ENCODE data around the gene NKD1.
A peak's percentile ranks its signal among the peaks of the same experiment; 100 is the strongest.
"Not testable (repeated sequence)": the region's sequence is repeated elsewhere in the genome, so short reads cannot be mapped to it uniquely, and the experiment has no call there.

The NKD1 gene

DNA sequence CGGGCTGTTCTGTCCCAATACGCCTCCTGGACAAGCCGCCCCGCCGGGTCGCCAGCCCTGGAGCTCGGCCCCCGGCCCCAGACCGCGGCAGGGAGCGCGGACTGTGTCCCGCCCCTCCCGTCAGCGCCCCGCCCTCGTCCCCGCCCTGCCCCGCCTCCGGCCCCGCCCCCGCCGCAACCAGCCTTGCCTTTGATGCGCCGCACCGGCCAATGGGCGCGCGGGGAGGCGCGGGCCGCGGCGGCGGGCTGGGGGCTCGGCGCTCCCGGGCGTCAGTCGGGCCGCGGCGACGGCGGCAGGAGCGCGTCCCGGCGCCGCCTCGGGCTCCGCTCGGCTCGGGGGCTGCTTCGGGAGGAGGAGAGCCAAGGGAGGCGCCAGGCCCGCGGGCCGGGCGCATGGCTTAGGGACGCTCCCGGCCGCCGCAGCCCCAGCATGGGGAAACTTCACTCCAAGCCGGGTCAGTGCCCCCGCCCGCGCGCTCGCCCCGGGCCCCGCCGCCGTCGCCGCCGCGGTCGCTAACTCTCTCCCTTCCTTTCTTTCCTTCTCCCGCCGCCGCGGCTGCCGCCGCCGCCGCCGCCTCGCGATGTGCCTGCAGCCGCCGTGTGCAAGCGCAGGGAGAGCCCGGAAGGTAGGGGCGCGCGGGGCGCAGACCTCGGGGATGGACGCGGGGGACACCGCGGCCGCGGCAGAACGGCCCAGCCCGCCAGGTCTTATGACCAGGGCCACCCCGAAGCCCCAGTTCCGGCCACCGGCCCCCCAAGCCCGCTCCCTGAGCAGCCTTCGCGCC lies at the start of gene NKD1:
NKD1 (plus strand) TSS at position 272 of the 784 bp plus-strand sequence; CDS start at position 430, 158 bp downstream.
- DNase-seq = peak; percentile 56 to 64

DNA sequence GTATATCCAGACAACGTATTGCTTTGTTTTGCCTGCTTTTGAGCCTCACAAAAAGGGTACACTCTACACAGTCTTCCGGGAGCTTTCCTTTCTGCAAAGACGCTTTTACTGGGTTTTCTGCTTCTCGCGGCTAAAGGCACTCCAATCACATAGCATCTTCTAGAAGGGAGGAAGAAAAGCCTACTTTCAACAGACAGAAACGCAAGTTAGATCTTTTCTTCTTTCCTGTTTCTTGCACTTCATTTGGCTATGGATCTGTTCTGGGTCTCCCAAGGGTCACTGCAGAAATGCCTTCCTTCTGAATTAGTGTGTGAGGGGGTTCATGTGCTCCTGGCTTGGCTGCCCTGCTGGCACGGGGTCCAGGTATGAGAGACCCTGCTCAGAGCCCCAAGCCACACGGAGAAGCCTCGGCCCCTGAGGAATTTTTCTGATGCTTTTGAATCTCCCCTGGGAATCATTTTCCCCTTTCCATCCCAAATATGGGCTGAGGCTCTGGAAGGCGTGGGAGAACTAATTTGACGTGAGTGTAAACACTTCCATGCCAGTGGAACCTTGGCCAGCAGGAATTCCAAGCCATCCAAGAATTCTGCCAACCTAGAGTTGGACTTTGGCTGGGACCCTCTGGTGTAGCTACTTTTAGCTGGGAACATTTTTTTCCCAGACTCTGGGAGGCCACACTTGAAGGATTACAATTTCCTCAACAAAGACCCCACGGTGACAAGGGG lies 49.6 kb upstream of the NKD1 start:
- no peak for DNase-seq

- DNase-seq = no peak
Measured at GRCh38 chr16:50499254-50499653, 48.9 kb upstream of the NKD1 start.

- DNase-seq = no peak
Measured at GRCh38 chr16:50500171-50500874, 47.9 kb upstream of the NKD1 start.

GRCh38 chr16:50501251-50501650 lies 46.9 kb upstream of the NKD1 start:
- no peak for DNase-seq

GRCh38 chr16:50501986-50502615 lies 46.1 kb upstream of the NKD1 start:
- no peak for DNase-seq

DNA sequence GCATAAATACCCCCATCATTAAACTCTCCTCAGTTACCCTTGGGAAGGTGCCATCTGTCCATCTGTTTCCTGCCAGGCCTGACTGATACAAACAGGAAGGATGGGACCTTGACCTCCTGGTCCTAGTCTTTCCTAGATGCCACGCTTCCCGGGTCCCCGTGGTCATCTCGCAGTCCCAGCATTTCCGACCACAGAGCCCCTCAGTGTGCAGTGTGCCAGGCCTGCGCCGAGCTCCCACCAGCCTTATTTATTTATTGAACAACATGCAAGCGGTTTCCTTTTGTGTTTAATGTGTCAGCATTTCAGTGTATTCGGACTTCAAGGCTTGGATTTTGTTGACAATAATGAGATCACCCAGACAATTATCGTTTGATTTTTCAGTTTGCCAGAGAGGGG lies 45.6 kb upstream of the NKD1 start:
- no peak for DNase-seq

DNA sequence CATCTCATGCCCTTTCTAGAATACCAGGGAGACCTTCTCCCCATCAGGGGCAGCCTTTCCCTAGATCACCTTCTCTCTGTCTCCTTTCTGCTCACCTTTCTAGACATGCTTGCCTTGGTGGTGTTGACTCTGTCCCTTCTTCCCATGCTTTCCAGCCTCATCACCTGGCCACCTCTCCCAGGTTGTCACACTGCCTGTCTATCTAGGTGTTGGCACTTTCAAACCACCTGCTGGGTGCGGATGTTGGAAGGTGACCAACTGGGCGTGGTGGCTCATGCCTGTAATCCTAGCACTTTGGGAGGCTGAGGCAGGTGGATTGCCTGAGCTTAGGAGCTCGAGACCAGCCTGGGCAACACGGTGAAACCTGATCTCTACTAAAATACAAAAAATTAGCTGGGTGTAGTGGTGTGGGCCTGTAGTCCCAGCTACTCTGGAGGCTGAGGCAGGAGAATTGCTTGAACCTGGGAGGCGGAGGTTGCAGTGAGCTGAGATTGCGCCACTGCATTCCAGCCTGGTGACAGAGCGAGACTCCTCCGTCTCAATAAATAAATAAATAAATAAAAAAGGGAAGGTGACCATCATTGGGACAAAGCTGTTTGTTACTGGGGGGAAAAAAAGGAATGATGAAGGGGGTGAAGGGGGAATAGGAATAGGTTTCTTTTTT lies 44.2 kb upstream of the NKD1 start:
- DNase-seq = not testable (repeated sequence)

DNA sequence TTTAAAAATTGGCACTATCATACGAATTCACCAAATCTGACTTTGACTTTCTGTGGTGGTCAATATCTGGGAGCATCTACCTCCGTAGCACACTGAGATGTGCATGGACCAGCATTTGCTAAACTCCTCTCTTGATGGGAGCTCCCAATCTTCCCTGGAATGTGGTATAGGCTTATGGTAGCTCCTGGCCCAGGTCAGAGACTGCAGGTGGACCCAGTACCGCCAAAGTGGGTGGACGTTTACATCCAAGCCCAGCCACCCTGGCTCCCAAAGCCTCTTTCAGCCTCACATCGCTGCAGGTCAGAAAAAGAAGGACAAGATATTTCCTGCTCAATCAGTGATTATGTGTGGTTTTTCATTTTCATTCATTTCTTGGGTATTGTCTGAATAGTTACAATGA lies 43.1 kb upstream of the NKD1 start:
- no peak for DNase-seq

DNA sequence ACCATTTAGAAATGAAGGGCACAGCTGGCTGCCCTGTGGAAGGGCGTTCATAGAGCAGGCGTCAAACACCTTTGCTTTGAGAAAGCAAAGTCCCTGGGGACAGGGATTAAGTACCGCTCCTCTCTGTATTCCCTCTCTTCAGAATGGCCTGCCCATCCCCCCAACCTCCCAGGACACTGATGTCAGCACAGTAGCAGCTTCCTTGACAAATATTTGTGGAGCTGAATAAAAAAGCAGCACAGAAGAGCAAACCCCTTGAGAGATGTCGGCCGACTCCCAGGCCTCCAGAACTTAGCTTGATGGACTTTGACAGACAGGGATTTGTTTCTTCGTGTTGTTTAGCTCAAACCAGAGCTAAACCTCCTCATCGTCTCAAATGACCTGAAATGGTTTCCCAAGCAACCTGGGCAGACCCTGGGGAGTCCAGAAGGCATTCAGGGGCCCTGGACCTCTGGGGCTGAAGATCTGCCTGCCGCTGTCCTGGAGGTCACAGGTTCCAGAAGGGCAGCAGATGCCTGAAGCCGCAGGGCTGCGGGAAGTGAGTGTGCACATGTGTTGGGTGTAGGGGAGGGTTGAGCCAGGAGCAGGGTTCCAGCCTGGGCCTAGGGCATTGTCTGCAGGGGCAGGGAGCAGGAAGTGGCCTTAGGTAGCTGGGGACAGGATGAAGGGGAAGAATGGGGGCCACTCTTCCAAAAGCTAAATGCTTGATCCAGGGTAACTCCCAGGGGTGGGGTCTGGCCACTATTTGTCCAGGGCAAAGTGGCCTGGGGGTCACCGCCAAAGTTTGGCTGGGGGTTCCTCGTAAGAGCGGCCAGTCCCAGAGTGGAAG lies 42.3 kb upstream of the NKD1 start:
- no peak for DNase-seq

- DNase-seq = no peak
Measured at GRCh38 chr16:50506543-50506937, 41.7 kb upstream of the NKD1 start.

GRCh38 chr16:50507397-50507796 lies 40.8 kb upstream of the NKD1 start:
- no peak for DNase-seq

DNA sequence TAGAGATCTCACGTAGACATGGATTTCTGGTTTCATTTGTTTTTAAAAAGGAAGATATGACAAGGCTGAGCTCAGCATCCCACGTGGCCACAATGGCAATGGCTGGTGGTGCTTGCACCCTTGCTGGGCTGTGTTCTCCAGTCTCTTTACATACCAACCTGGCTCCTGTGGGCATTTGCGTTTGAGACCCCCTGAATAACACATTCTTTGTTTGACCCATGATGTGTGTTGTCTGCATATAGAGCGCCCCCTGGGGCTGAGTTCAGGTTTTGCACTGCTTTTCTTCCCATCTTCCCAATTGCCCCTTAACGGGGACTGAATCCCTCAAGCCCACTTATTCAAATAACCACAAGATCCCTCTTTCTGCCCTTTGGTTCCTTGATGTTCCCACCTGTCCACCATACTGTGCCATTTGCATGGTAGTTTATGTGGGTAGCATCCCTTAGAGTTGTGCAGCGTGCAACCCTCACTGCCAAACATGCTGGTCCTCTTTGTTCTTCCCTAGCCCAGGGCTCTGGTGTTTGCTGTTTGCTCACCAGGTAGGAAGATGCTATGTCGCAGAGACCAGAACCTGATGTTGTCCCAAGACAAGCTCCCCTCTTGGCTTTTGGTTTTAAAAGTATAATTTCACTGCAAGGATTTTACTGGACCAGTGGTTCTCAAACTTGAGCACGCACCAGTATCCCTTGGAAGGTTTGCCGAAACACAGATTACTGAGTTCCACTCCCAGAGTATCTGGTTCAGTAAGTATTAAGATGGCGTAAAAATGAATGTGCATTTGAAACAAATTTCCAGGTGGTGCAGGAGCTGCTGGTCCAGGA lies 38.5 kb upstream of the NKD1 start:
- DNase-seq = peak in 1 of 2 experiments; percentile 15

- no peak for DNase-seq
Measured at GRCh38 chr16:50515218-50515617, 33.0 kb upstream of the NKD1 start.

DNA sequence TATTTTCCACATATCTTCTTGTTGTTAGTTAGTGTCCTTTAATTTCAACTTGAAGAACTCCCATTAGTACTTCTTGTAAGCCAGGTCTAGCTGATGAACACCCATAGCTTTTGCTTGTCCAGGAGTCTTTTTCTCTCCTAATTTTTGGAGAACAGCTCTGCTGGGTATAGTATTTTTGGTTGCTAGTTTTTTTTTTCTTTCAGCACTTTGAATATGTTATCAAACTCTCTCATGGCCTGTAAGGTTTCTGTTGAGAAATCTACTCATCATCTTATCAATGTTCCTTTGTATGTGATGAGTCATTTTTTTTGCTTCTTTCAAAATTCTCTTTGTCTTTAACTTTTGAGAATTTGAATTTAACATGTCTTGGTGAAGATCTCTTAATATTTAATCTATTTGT lies 31.8 kb upstream of the NKD1 start:
- no peak for DNase-seq

DNA sequence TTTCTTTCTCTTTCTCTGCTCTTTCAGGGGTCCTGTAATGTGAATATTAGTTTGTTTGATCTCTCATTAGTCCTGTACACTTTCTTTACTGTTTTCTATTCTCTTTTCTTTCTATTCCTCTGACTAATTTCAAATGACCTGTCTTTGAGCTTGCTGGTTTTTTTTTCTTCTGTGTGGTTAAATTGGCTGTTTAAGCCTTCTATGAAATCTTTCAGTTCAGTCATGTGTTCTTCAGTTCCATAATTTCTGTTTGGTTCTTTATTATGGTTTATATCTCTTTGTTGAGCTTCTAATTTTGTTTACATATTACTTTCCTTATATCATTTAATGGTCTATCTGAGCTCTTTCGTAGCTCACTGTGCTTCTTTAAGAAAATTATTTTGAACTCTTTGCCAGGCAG lies 31.3 kb upstream of the NKD1 start:
- DNase-seq = no peak

- no peak for DNase-seq
Measured at GRCh38 chr16:50517450-50518252, 30.5 kb upstream of the NKD1 start.

GRCh38 chr16:50519001-50519400 lies 29.2 kb upstream of the NKD1 start:
- DNase-seq = no peak

DNA sequence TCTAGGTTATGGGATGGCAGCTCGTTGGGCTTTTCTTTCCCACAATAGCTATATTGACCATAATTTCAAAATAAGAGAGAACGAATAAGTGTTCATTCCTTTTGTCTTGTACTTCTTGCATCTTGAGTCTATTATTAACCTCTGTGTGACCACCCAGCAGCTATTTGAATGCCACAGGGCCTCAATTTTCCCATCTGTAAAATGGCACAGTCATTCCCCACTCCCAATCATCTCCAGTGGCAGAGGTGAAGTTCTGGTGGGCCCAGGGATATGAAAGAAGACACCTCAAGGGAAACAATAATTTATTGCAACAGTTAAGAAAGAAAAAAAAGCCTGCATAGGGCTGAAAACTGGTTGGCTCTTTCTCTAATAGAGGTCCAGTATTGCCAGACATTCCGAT lies 28.6 kb upstream of the NKD1 start:
- no peak for DNase-seq

Measured in activated CD4-positive, alpha-beta T cell treated with anti-CD3 and anti-CD28 coated beads, Interleukin-2, amount 50 U/mL, for 4 hours (primary cell).